DND-41 (cell line): Measurements from ENCODE around the gene CNTNAP5.

Experiments used
- CTCF ChIP-seq: IDR thresholded peaks from 2 replicates; pipeline ENCODE4 v1.5.1; 2012; ENCODE audit warnings: borderline replicate concordance, low read length, moderate library complexity, mild to moderate bottlenecking; ENCODE audit not compliant: poor library complexity, severe bottlenecking; ENCODE audit errors: extremely low read depth
- EZH2 ChIP-seq: IDR thresholded peaks from 3 replicates; pipeline ENCODE4 v1.6.1; 2012; ENCODE audit warnings: borderline replicate concordance, low read depth, mild to moderate bottlenecking, moderate library complexity, low read length, inconsistent platforms; ENCODE audit not compliant: severe bottlenecking

DNA sequence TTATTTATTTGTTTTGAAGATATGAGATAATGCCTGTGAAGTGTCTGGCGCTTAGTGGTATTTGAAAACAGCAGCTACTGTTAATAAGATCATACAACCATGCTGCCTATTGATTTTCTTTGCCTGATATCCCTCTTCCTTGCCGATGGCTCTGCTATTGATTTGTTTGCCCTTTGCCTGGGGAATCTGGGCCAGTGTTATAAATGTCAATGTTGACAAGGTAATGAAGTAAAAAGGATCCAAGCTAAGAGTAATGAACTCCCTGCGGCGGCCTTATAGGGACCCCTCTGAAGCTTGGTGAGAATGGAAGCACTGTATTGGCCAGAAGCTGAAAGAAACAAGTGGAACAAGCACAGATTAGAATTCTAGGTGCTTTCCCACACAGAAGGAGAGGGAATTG is 854.6 kb downstream of the CNTNAP5 start:
- no peak for TF ChIP-seq CTCF
- no peak for TF ChIP-seq EZH2
